ENCODE data around the gene C12orf56.

- TF ChIP-seq YY1 (IDR thresholded peaks at IDR 0.05; ENCODE audit: insufficient read depth, insufficient read length): no peak
- TF ChIP-seq SUZ12 (IDR thresholded peaks at IDR 0.05; ENCODE audit: extremely low read depth, insufficient read depth, insufficient read length): no peak
Measured at GRCh38 chr12:64352181-64352580, 38.4 kb downstream of the C12orf56 start.
